ENCODE results near the gene MFSD2B. TPM values are rescaled to one million over a fixed set of nuclear protein-coding genes. Genes with fewer than 3 reads are reported as not detected.

MFSD2B gene
- total RNA-seq, 2 donors from 2014 or later, result not detected

- 20 to 27% methylated on average over 1 of the region's 1 CpG for WGBS, 2 donors
- intact Hi-C loops (cut with DNase I), result no loop called here
- no peak for ATAC-seq
- Histone ChIP-seq H3K27ac (peak overlapping the region in 1 of 4 donors; percentile 36), H3K4me3 (no peak overlapping the region), H3K9me3 (no peaks in the 10 kb centered on the region), H3K27me3 (no peaks in the 10 kb centered on the region), H3K4me1 (peaks cover 5% of the 10 kb centered on the region), H3K36me3 (replicated peaks in 1 of 2; ENCODE audit: insufficient read depth in 1 of 2, low read depth in 2 of 2) (no peaks in the 10 kb centered on the region)
- no peak for TF ChIP-seq CTCF (IDR thresholded peaks at IDR 0.05)
- no peak for TF ChIP-seq POLR2A (IDR thresholded peaks at IDR 0.05)
- DNase-seq, result no peak
Observed at GRCh38 chr2:23992931-23993330, 17.0 kb upstream of the MFSD2B start.

- peaks cover 5% of the 10 kb centered on the region for H3K4me1 ChIP-seq
- no peak overlapping the region for H3K4me3 ChIP-seq
- no peaks in the 10 kb centered on the region for H3K27me3 ChIP-seq
- WGBS, 2 donors, result 95 to 97% methylated on average over 8 of the region's 8 CpGs
- no peak for DNase-seq
- H3K27ac ChIP-seq, result no peak overlapping the region
- no peaks in the 10 kb centered on the region for H3K36me3 ChIP-seq (replicated peaks in 1 of 2; ENCODE audit: insufficient read depth in 1 of 2, low read depth in 2 of 2)
- no peaks in the 10 kb centered on the region for H3K9me3 ChIP-seq
- TF ChIP-seq CTCF (IDR thresholded peaks at IDR 0.05), result no peak
- no peak for TF ChIP-seq POLR2A (IDR thresholded peaks at IDR 0.05)
- ATAC-seq, result no peak
- intact Hi-C loops (cut with DNase I), result no loop called here
Observed at GRCh38 chr2:23993736-23994269, 16.1 kb upstream of the MFSD2B start.

GRCh38 chr2:23994567-23994966, 15.3 kb upstream of the MFSD2B start:
- ATAC-seq (no peak), DNase-seq (no peak)
- Histone ChIP-seq H3K4me3 (no peak overlapping the region), H3K9me3 (no peaks in the 10 kb centered on the region), H3K27ac (no peak overlapping the region), H3K4me1 (peaks cover 5% of the 10 kb centered on the region), H3K36me3 (replicated peaks in 1 of 2; ENCODE audit: insufficient read depth in 1 of 2, low read depth in 2 of 2) (no peaks in the 10 kb centered on the region), H3K27me3 (no peaks in the 10 kb centered on the region)
- TF ChIP-seq CTCF (IDR thresholded peaks at IDR 0.05) (no peak), POLR2A (IDR thresholded peaks at IDR 0.05) (no peak)
- WGBS, 2 donors, result 48 to 55% methylated on average over 1 of the region's 1 CpG
- intact Hi-C loops (cut with DNase I), result no loop called here

GRCh38 chr2:24007693-24008092, 2.2 kb upstream of the MFSD2B start:
- TF ChIP-seq CTCF (IDR thresholded peaks at IDR 0.05), result no peak
- TF ChIP-seq POLR2A (IDR thresholded peaks at IDR 0.05), result no peak
- no peak overlapping the region for H3K4me3 ChIP-seq
- no peak for DNase-seq
- H3K36me3 ChIP-seq (replicated peaks in 1 of 2; ENCODE audit: insufficient read depth in 1 of 2, low read depth in 2 of 2), result no peaks in the 10 kb centered on the region
- no peaks in the 10 kb centered on the region for H3K9me3 ChIP-seq
- no peak overlapping the region for H3K27ac ChIP-seq
- intact Hi-C loops (cut with DNase I), result no loop called here
- no peak for ATAC-seq
- H3K27me3 ChIP-seq, result no peaks in the 10 kb centered on the region
- peaks cover 11% of the 10 kb centered on the region for H3K4me1 ChIP-seq

GRCh38 chr2:24008672-24009366, 1.1 kb upstream of the MFSD2B start:
- no peak for DNase-seq
- intact Hi-C loops (cut with DNase I), result no loop called here
- WGBS, 2 donors, result 62 to 70% methylated on average over 13 of the region's 13 CpGs
- no peaks in the 10 kb centered on the region for H3K36me3 ChIP-seq (replicated peaks in 1 of 2; ENCODE audit: insufficient read depth in 1 of 2, low read depth in 2 of 2)
- H3K4me1 ChIP-seq, result peaks cover 11% of the 10 kb centered on the region
- H3K9me3 ChIP-seq, result no peaks in the 10 kb centered on the region
- no peak overlapping the region for H3K4me3 ChIP-seq
- no peak for TF ChIP-seq POLR2A (IDR thresholded peaks at IDR 0.05)
- no peak for TF ChIP-seq CTCF (IDR thresholded peaks at IDR 0.05)
- no peak overlapping the region for H3K27ac ChIP-seq
- H3K27me3 ChIP-seq, result no peaks in the 10 kb centered on the region
- ATAC-seq, result no peak
